Uterus (tissue), 4 donors: ENCODE data around the gene PPARGC1A. TPM values are rescaled to one million over a fixed set of nuclear protein-coding genes. Genes with fewer than 3 reads are reported as not detected.

Experiments
- DNase-seq, 2 donors: peaks; one replicate each; pipeline ENCODE4 v3.0.0-alpha.2; 2019 to 2020
- H3K27ac ChIP-seq, 2 donors: fragments of 200-600 bp; sonication (generic); 1 replicate in 1 of 2; 2 replicates in 1 of 2; pipeline ENCODE4 v1.5.1; 2016 to 2018
- H3K27me3 ChIP-seq, 2 donors: fragments of 200-600 bp; sonication (generic); one replicate each; pipeline ENCODE4 v1.5.1; 2018 to 2019; ENCODE audit warnings: control low read depth in 1 of 2
- H3K36me3 ChIP-seq, 2 donors: fragments of 200-600 bp; sonication (generic); one replicate each; pipeline ENCODE4 v1.5.1; 2019; ENCODE audit warnings: control low read depth in 1 of 2
- H3K4me1 ChIP-seq, 2 donors: fragments of 200-600 bp; sonication (generic); one replicate each; pipeline ENCODE4 v1.5.1; 2018 to 2019; ENCODE audit warnings: control low read depth in 1 of 2
- H3K4me3 ChIP-seq, 2 donors: fragments of 200-600 bp; sonication (generic); 1 replicate in 1 of 2; 2 replicates in 1 of 2; pipeline ENCODE4 v1.5.1; 2018 to 2019; ENCODE audit warnings: mild to moderate bottlenecking in 1 of 2
- H3K9me3 ChIP-seq, 2 donors: fragments of 200-600 bp; sonication (generic); one replicate each; pipeline ENCODE4 v1.5.1; 2019; ENCODE audit warnings: control low read depth in 1 of 2
- CTCF ChIP-seq, 4 experiments: fragments of 200-600 bp in 2 of 4; fragments of 450-650 bp in 2 of 4; sonication (generic) in 2 of 4; IDR thresholded peaks; one replicate each; pipeline ENCODE4 v1.5.1; 2016 to 2019; ENCODE audit warnings: antibody characterized with exemption in 4 of 4, mild to moderate bottlenecking in 2 of 4, moderate library complexity in 1 of 4
- POLR2A ChIP-seq, 2 donors: fragments of 450-650 bp; IDR thresholded peaks; one replicate each; pipeline ENCODE4 v1.6.1; 2016; ENCODE audit warnings: antibody characterized with exemption in 2 of 2, mild to moderate bottlenecking in 1 of 2, moderate library complexity in 1 of 2
- intact Hi-C: fragments of 100-400 bp; cut with DNase I; formaldehyde crosslinking; loops from one replicate; pipeline ENCODE4 v1.15.1; 2023; ENCODE audit warnings: low total_unique reads
- total RNA-seq, 4 donors: library from RNA; depleted of rRNA in 3 of 4; stranded (reverse); fragments of >200 nt in 3 of 4; gene quantifications; one replicate each; pipeline versions ENCODE4 v1.1.0 to v1.2.4, GENCODE V29; 2014 to 2023
- donor health status: DM: yes; HTN: yes; CAD: no.

PPARGC1A gene
- total RNA-seq, 4 donors from 2014 or later = 1.5 to 6.0 (median 3.2) TPM

GRCh38 chr4:23930750-23931488 lies 41.1 kb upstream of the PPARGC1A start:
- Histone ChIP-seq H3K27ac (no peak overlapping the region), H3K4me3 (no peak overlapping the region), H3K4me1 (no peaks in the 10 kb centered on the region), H3K9me3 (no peaks in the 10 kb centered on the region), H3K27me3 (no peaks in the 10 kb centered on the region), H3K36me3 (no peaks in the 10 kb centered on the region)
- intact Hi-C loops = no loop called here
- no peak for TF ChIP-seq POLR2A (IDR thresholded peaks at IDR 0.05)
- no peak for TF ChIP-seq CTCF (IDR thresholded peaks at IDR 0.05)
- DNase-seq = peak; percentile 19 to 26

GRCh38 chr4:23929248-23929647 lies 39.4 kb upstream of the PPARGC1A start:
- intact Hi-C loops = no loop called here
- H3K4me1 ChIP-seq = no peaks in the 10 kb centered on the region
- DNase-seq = no peak
- no peak for TF ChIP-seq CTCF (IDR thresholded peaks at IDR 0.05)
- no peak for TF ChIP-seq POLR2A (IDR thresholded peaks at IDR 0.05)
- no peaks in the 10 kb centered on the region for H3K9me3 ChIP-seq
- no peak overlapping the region for H3K4me3 ChIP-seq
- H3K27me3 ChIP-seq = no peaks in the 10 kb centered on the region
- no peaks in the 10 kb centered on the region for H3K36me3 ChIP-seq
- H3K27ac ChIP-seq = no peak overlapping the region

GRCh38 chr4:23924556-23924955 lies 34.7 kb upstream of the PPARGC1A start:
- H3K4me1 ChIP-seq = no peaks in the 10 kb centered on the region
- no peak for DNase-seq
- intact Hi-C loops = no loop called here

GRCh38 chr4:23923840-23924239 lies 34.0 kb upstream of the PPARGC1A start:
- H3K4me3 ChIP-seq = no peak overlapping the region
- H3K36me3 ChIP-seq = no peaks in the 10 kb centered on the region
- no peak for DNase-seq
- no peak overlapping the region for H3K27ac ChIP-seq
- intact Hi-C loops = no loop called here
- H3K4me1 ChIP-seq = no peaks in the 10 kb centered on the region
- H3K9me3 ChIP-seq = no peaks in the 10 kb centered on the region
- H3K27me3 ChIP-seq = no peaks in the 10 kb centered on the region
- TF ChIP-seq CTCF (IDR thresholded peaks at IDR 0.05) = no peak

More at GRCh38 chr4:23924556-23924955, 34.7 kb upstream of the PPARGC1A start:
- no peak overlapping the region for H3K4me3 ChIP-seq
- H3K27me3 ChIP-seq = no peaks in the 10 kb centered on the region
- H3K9me3 ChIP-seq = no peaks in the 10 kb centered on the region
- H3K36me3 ChIP-seq = no peaks in the 10 kb centered on the region
- no peak overlapping the region for H3K27ac ChIP-seq
- TF ChIP-seq POLR2A (IDR thresholded peaks at IDR 0.05) = no peak
- no peak for TF ChIP-seq CTCF (IDR thresholded peaks at IDR 0.05)

GRCh38 chr4:23923141-23923540 lies 33.3 kb upstream of the PPARGC1A start:
- no peak for DNase-seq
- Histone ChIP-seq H3K4me1 (no peaks in the 10 kb centered on the region), H3K27me3 (no peaks in the 10 kb centered on the region), H3K4me3 (no peak overlapping the region), H3K27ac (no peak overlapping the region), H3K36me3 (no peaks in the 10 kb centered on the region), H3K9me3 (no peaks in the 10 kb centered on the region)
- no peak for TF ChIP-seq POLR2A (IDR thresholded peaks at IDR 0.05)
- no peak for TF ChIP-seq CTCF (IDR thresholded peaks at IDR 0.05)
- intact Hi-C loops = no loop called here
